Gastrocnemius medialis (tissue), 4 donors: Measurements from ENCODE around the gene HTR2A.

Experiments
- CTCF ChIP-seq, 5 experiments: fragments of 450-650 bp in 3 of 5; fragments of 200-600 bp in 2 of 5; sonication (generic) in 2 of 5; IDR thresholded peaks in 4 of 5; conservative IDR thresholded peaks in 1 of 5; 1 replicate in 4 of 5; 2 replicates in 1 of 5; pipeline ENCODE4 v1.5.1; 2016 to 2019; ENCODE audit warnings: antibody characterized with exemption in 5 of 5, mild to moderate bottlenecking in 3 of 5, moderate library complexity in 3 of 5
- POLR2A ChIP-seq, 2 donors: fragments of 450-650 bp; IDR thresholded peaks; one replicate each; pipeline ENCODE4 v1.6.1; 2017; ENCODE audit warnings: antibody characterized with exemption in 2 of 2, mild to moderate bottlenecking in 2 of 2, moderate library complexity in 2 of 2

- TF ChIP-seq CTCF (IDR thresholded peaks at IDR 0.05 in 4 of 5, conservative IDR thresholded peaks at IDR 0.05 in 1 of 5) (no peak), POLR2A (IDR thresholded peaks at IDR 0.05) (no peak)
These were observed 114.2 kb downstream of the HTR2A start for GRCh38 chr13:46782691-46783090.
